Urinary bladder (tissue), 4 donors: ENCODE measurements around the gene ESYT2. TPM values are rescaled to one million over a fixed set of nuclear protein-coding genes. Genes with fewer than 3 reads are reported as not detected.
"Not testable (repeated sequence)": the region's sequence is repeated elsewhere in the genome, so short reads cannot be mapped to it uniquely, and the experiment has no call there.

ENCODE experiments used
- DNase-seq: peaks from one replicate; pipeline ENCODE4 v3.0.0-alpha.2; 2015; ENCODE audit errors: extremely low spot score
- H3K27ac ChIP-seq: one replicate; pipeline ENCODE4 v1.5.1; 2013; ENCODE audit warnings: low read depth, mild to moderate bottlenecking, moderate library complexity
- H3K36me3 ChIP-seq: one replicate; pipeline ENCODE4 v1.6.1; 2013; ENCODE audit warnings: mild to moderate bottlenecking, moderate library complexity; ENCODE audit not compliant: insufficient read depth
- H3K4me1 ChIP-seq: one replicate; pipeline ENCODE4 v1.6.1; 2013; ENCODE audit warnings: mild to moderate bottlenecking, moderate library complexity; ENCODE audit not compliant: insufficient read depth
- H3K4me3 ChIP-seq: one replicate; pipeline ENCODE4 v1.5.1; 2013; ENCODE audit warnings: low read depth, low read length
- WGBS: extraction: QIAGEN DNeasy Blood & Tissue Kit; methylation state at CpG from one replicate; pipeline ENCODE4 v1.1.7; 2013; 5-methylcytosine and 5-hydroxymethylcytosine counted together
- polyA plus RNA-seq: library from polyadenylated mRNA; stranded (reverse); fragments of 200-250 nt; gene quantifications from one replicate; pipeline ENCODE4 v1.2.3, GENCODE V29; 2013
- total RNA-seq: library from RNA; depleted of rRNA; stranded (reverse); fragments of >200 nt; gene quantifications from one replicate; pipeline ENCODE4 v1.2.3, GENCODE V29; 2014
- donor health status: healthy with polysubstance abuse.
- donor health status: healthy.

ESYT2 gene
- total and polyA plus RNA-seq, 2 donors: 61.5 to 106 TPM

DNA sequence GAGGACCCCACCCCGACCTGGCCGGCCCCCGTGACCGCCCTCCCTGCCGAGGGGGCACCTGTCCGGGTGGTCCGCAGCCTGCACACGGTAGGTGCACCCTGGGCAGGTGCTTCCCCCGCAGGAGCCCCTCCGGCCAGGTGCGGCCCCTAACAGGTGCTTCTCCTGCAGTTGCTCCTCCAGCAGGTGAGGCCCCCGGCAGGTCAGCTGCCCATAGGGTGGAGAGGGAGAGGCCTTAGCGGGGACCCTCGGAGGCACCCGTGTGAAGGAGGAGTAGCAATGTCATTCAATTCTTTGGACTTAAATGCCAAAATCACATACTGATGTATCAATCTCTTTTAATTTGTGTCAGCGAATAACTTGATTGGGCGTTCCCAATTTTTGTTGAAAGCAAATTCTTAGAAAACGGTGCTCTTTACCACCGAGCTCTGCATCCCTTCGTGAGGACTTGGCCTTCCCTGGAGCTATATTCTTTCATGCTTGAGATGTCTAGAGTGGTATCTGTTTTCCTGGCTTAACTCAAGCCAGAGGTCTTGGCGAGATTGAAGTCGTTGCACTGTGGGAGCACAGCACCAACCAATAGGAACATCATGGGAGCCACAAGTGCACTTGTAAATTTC is 124.0 kb downstream of the ESYT2 start:
- no peaks in the 10 kb centered on the region for H3K4me1 ChIP-seq
- H3K27ac ChIP-seq: peak overlapping the region; percentile 85
- H3K4me3 ChIP-seq: peak overlapping the region; percentile 90
- no peaks in the 10 kb centered on the region for H3K36me3 ChIP-seq
- 6% methylated on average over 22 of the region's 22 CpGs for WGBS
- no peak for DNase-seq

DNA sequence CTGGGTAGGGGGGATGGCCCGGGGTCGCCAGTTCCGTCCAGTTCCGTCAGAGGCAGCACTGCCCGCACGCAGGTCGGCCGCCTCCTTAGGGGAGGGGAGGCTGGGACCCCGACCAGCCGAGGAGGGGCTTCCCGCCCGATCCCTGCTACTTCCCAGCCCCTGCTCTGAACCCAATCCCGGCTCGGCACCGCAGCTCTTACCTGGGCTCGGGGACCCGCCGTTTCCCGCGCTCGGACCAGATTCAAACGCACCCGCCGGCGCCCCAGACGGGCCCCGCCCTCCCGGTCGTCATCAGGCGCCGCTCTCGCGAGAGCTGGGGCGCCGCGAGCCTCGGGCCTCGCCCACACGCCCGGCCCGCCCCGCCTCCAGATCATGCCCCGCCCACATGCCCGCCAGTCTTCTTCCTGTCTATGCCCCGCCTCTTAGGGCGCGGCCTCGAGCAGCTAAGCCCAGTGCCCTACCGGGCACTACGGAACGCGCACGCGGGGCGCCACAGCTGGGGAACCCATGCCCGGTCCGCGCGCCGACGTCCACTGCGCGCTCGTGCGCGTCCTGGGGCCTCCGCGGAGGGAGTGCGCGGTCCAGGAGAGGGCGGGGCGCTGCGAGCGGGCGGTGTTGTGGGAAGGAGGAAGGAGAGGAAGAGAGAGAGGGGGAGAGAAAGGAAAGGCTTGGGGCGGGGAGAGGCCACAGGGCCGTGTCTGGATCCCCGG is 124.6 kb downstream of the ESYT2 start, which contains the start of gene NCAPG2:
Gene NCAPG2, minus strand, starts transcription at position 281 of the 710 bp plus-strand sequence. CDS start 2,905 bp downstream, outside the sequence.
- Histone ChIP-seq H3K27ac (peak within 1 kb of the TSS; percentile 85), H3K36me3 (no peaks in the 10 kb centered on the region), H3K4me3 (peak within 1 kb of the TSS; percentile 90), H3K4me1 (no peaks in the 10 kb centered on the region)
- peak; percentile 93 for DNase-seq
- under 1% methylated on average over 78 of the region's 78 CpGs for WGBS

GRCh38 chr7:158703679-158704523 is 125.4 kb downstream of the ESYT2 start:
- not testable (repeated sequence) for H3K36me3 ChIP-seq, DNase-seq, H3K27ac ChIP-seq, H3K4me1 ChIP-seq
- 19% methylated on average over 23 of the region's 23 CpGs for WGBS
- peak overlapping the region; percentile 90 for H3K4me3 ChIP-seq

DNA sequence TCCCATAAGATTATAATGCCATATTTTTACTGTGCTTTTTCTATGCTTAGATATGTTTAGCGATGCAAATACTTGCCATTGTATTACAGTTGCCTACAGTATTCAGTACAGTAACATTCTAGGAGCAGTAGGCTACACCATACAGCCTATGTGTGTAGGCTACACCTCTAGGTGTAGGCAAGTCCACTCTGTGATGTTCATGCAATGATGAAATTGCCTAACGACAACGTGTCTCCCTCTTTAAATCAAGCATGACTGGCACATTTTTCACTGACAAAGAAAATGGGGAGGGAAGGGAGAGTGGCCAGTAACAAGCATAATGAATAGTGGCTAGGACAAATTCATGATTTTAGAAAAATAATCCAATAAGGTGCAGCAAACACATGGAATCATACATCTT is 126.4 kb downstream of the ESYT2 start:
- H3K36me3 ChIP-seq: no peaks in the 10 kb centered on the region
- no peak overlapping the region for H3K27ac ChIP-seq
- DNase-seq: no peak
- H3K4me3 ChIP-seq: no peak overlapping the region
- WGBS: 65% methylated on average over 3 of the region's 3 CpGs
- H3K4me1 ChIP-seq: no peaks in the 10 kb centered on the region

DNA sequence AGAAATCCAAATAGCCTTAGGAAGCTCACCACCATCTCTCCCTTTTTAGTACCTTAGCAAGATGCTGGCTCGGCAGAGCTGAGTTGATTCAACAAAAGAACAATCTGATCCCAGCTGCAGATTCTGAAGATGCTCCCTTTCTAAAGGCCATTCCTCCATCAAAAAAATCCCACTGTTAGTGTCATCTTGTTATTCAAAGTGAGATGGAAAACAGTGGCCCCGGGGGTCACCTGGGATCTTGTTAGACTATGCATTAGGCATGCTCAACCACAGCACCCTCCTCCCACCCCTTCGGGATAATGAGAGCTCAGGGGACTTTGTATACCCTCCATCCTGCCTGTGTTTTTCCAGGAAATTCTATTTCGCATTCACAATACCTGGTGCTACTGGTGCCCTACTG is 127.1 kb downstream of the ESYT2 start:
- no peak for DNase-seq
- no peak overlapping the region for H3K4me3 ChIP-seq
- WGBS: 60% methylated on average over 4 of the region's 4 CpGs
- no peaks in the 10 kb centered on the region for H3K4me1 ChIP-seq
- H3K27ac ChIP-seq: no peak overlapping the region
- H3K36me3 ChIP-seq: no peaks in the 10 kb centered on the region

DNA sequence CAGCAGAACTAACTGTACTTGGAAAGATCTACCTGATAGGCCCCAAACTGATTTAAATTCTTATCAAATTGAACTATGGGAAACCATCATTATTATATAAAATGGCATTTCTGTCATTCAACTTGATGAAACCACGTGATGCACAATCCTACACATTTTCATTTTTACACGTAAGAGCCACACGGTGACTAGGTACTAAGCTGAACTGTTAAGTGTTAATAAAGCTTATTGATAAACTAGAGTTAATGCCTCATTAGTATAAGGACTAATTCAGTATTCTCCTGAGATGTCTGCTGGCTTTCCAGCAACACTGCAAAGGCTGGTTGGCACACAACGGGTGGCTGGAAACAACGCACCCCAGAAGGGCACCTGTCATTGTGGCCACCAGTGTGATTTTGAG is 129.3 kb downstream of the ESYT2 start:
- WGBS: 94% methylated on average over 5 of the region's 5 CpGs
- H3K36me3 ChIP-seq: no peaks in the 10 kb centered on the region
- no peak for DNase-seq
- H3K4me3 ChIP-seq: no peak overlapping the region
- no peak overlapping the region for H3K27ac ChIP-seq
- no peaks in the 10 kb centered on the region for H3K4me1 ChIP-seq

GRCh38 chr7:158699341-158699740 is 130.0 kb downstream of the ESYT2 start:
- DNase-seq: no peak
- no peak overlapping the region for H3K4me3 ChIP-seq
- no peaks in the 10 kb centered on the region for H3K36me3 ChIP-seq
- no peak overlapping the region for H3K27ac ChIP-seq
- H3K4me1 ChIP-seq: no peaks in the 10 kb centered on the region
- 0% methylated on average over 1 of the region's 1 CpG for WGBS

GRCh38 chr7:158698657-158699195 is 130.6 kb downstream of the ESYT2 start:
- Histone ChIP-seq H3K27ac (no peak overlapping the region), H3K4me1 (no peaks in the 10 kb centered on the region), H3K36me3 (no peaks in the 10 kb centered on the region), H3K4me3 (no peak overlapping the region)
- 89% methylated on average over 3 of the region's 3 CpGs for WGBS
- no peak for DNase-seq

DNA sequence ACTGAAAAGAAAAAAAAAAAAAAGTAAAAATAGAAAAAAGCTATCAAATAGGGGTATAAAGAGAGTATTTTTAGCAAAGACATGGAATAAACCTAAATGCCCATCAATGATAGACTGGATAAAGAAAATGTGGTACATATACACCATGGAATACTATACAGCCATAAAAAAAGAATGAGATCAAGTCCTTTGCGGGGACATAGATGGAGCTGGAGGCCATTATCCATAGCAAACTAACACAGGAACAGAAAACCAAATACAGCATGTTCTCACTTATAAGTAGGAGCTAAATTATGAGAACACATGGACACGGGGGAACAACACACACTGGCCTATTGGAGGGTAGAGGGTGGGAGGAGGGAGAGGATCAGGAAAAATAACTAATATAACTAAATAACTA is 131.7 kb downstream of the ESYT2 start:
- H3K36me3 ChIP-seq, H3K27ac ChIP-seq, H3K4me3 ChIP-seq, H3K4me1 ChIP-seq, DNase-seq: not testable (repeated sequence)
- WGBS: 97% methylated on average over 2 of the region's 2 CpGs

- 57% methylated on average over 10 of the region's 10 CpGs for WGBS
- no peak overlapping the region for H3K4me3 ChIP-seq
- no peak for DNase-seq
- H3K36me3 ChIP-seq: no peaks in the 10 kb centered on the region
- no peaks in the 10 kb centered on the region for H3K4me1 ChIP-seq
- H3K27ac ChIP-seq: no peak overlapping the region
Observed at GRCh38 chr7:158695726-158696452, 133.4 kb downstream of the ESYT2 start.

DNA sequence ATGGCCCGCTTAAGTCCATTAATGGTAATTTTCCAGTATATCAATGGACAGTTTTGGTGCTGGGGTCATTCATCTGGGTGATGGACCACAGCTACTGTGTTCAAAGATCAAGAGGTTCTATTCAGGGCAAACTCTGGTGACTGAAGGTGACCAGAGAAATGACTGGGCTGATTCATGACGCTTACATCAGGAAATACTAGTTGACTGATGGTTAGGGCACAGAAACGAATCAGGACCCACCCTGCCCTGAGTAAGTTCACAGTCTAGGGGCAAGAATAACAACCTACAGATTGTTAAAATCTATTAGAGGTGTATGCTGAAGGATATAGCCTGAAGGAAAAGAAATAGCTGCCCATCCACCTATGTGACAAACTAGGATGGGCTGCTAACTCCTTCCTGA is 134.3 kb downstream of the ESYT2 start:
- no peak overlapping the region for H3K4me3 ChIP-seq
- no peaks in the 10 kb centered on the region for H3K36me3 ChIP-seq
- H3K27ac ChIP-seq: no peak overlapping the region
- no peaks in the 10 kb centered on the region for H3K4me1 ChIP-seq
- DNase-seq: no peak
- WGBS: 63% methylated on average over 3 of the region's 3 CpGs

DNA sequence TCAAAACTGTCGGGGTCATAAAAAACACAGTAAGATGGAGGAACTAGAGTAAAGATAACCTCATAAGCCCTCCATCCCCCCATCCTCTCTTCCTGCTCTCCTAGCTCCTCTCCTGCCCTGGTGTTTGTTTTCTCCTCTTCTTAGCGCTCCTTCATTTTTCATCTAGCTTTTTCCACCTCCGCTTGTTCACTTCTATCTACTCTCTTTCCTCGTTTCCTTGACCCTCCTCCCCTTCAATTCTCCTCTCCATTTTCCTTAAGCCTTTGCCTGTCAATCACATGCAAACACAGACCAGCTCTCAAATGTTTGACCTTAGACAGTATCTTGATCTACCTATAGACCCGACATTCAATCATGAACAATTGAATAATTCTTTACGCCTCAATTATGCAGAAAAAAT is 134.7 kb downstream of the ESYT2 start:
- Histone ChIP-seq H3K36me3 (no peaks in the 10 kb centered on the region), H3K4me1 (no peaks in the 10 kb centered on the region), H3K27ac (no peak overlapping the region), H3K4me3 (no peak overlapping the region)
- DNase-seq: no peak
- WGBS: 84% methylated on average over 6 of the region's 6 CpGs

- DNase-seq: no peak
- H3K4me1 ChIP-seq: no peaks in the 10 kb centered on the region
- 90% methylated on average over 2 of the region's 2 CpGs for WGBS
- H3K4me3 ChIP-seq: no peak overlapping the region
- no peak overlapping the region for H3K27ac ChIP-seq
- H3K36me3 ChIP-seq: no peaks in the 10 kb centered on the region
Observed at GRCh38 chr7:158689488-158689887, 139.8 kb downstream of the ESYT2 start.
